HepG2 (cell line): ENCODE measurements around the gene FXR2. TPM values are rescaled to one million over a fixed set of nuclear protein-coding genes. Genes with fewer than 3 reads are reported as not detected.
A peak's percentile ranks its signal among the peaks of the same experiment; 100 is the strongest.

Experiments used
- ATRX ChIP-seq: sonication (generic); formaldehyde crosslinking; IDR thresholded peaks from 2 replicates; pipeline ENCODE4 v1.4.0; 2020; ENCODE audit warnings: missing genetic modification reagents, borderline replicate concordance
- CENPBD1 ChIP-seq: sonication (generic); formaldehyde crosslinking; IDR thresholded peaks from 2 replicates; pipeline ENCODE4 v1.8.0; 2022; ENCODE audit warnings: missing genetic modification reagents, low read depth, mild to moderate bottlenecking, borderline replicate concordance
- EEA1 ChIP-seq: sonication (generic); formaldehyde crosslinking; IDR thresholded peaks from 2 replicates; pipeline ENCODE4 v1.5.1; 2020; ENCODE audit warnings: mild to moderate bottlenecking, missing genetic modification reagents, borderline replicate concordance
- GTF3A ChIP-seq: sonication (generic); formaldehyde crosslinking; conservative IDR thresholded peaks from 2 replicates; pipeline ENCODE4 v1.4.0; 2020; ENCODE audit warnings: mild to moderate bottlenecking, missing genetic modification reagents
- HOXD1 ChIP-seq: sonication (generic); formaldehyde crosslinking; IDR thresholded peaks from 2 replicates; pipeline ENCODE4 v1.5.0; 2020; ENCODE audit warnings: missing genetic modification reagents
- IRF9 ChIP-seq: sonication (generic); formaldehyde crosslinking; IDR thresholded peaks from 2 replicates; pipeline ENCODE4 v1.8.0; 2022; ENCODE audit warnings: missing genetic modification reagents, mild to moderate bottlenecking, borderline replicate concordance
- KDM2A ChIP-seq: sonication (generic); formaldehyde crosslinking; IDR thresholded peaks from 2 replicates; pipeline ENCODE4 v1.4.0; 2020; ENCODE audit warnings: low read depth, missing genetic modification reagents, borderline replicate concordance
- MTF2 ChIP-seq: sonication (generic); formaldehyde crosslinking; IDR thresholded peaks from 2 replicates; pipeline ENCODE4 v1.5.0; 2020; ENCODE audit warnings: missing genetic modification reagents, borderline replicate concordance
- NFYB ChIP-seq: sonication (generic); formaldehyde crosslinking; IDR thresholded peaks from 2 replicates; pipeline ENCODE4 v1.4.0; 2020; ENCODE audit warnings: missing genetic modification reagents
- PLSCR1 ChIP-seq: sonication (generic); formaldehyde crosslinking; IDR thresholded peaks from 2 replicates; pipeline ENCODE4 v1.5.0; 2020; ENCODE audit warnings: missing genetic modification reagents, mild to moderate bottlenecking, borderline replicate concordance
- RBFOX2 ChIP-seq: fragments of 200-400 bp; formaldehyde crosslinking; IDR thresholded peaks from 2 replicates; pipeline ENCODE4 v1.6.1; 2017; ENCODE audit warnings: low read depth, mild to moderate bottlenecking, low read length
- REST ChIP-seq, 2 experiments: IDR thresholded peaks; 2 replicates each; pipeline ENCODE4 v1.6.1; 2011 to 2012; ENCODE audit warnings: low read length in 2 of 2, borderline replicate concordance in 1 of 2, low read depth in 1 of 2, mild to moderate bottlenecking in 1 of 2, moderate library complexity in 1 of 2
- SALL2 ChIP-seq: sonication (generic); formaldehyde crosslinking; IDR thresholded peaks from 2 replicates; pipeline ENCODE4 v1.8.1; 2023; ENCODE audit warnings: mild to moderate bottlenecking, missing genetic modification reagents, inconsistent platforms
- TBL1XR1 ChIP-seq: fragments of 150-350 bp; IDR thresholded peaks from 2 replicates; pipeline ENCODE4 v1.6.1; 2014; ENCODE audit warnings: borderline replicate concordance, low read length; ENCODE audit not compliant: partially characterized antibody
- ZKSCAN8 ChIP-seq: IDR thresholded peaks from 2 replicates; pipeline ENCODE4 v1.6.1; 2016; ENCODE audit warnings: borderline replicate concordance, missing genetic modification reagents, missing compliant biosample characterization
- ZNF124 ChIP-seq: sonication (generic); formaldehyde crosslinking; IDR thresholded peaks from 2 replicates; pipeline ENCODE4 v1.4.0; 2020; ENCODE audit warnings: missing genetic modification reagents
- ZNF547 ChIP-seq: sonication (generic); formaldehyde crosslinking; IDR thresholded peaks from 2 replicates; pipeline ENCODE4 v1.5.1; 2020; ENCODE audit warnings: mild to moderate bottlenecking, missing genetic modification reagents
- ZNF639 ChIP-seq: conservative IDR thresholded peaks from 2 replicates; pipeline ENCODE4 v1.6.1; 2018; ENCODE audit warnings: missing genetic modification reagents
- ZNF724P ChIP-seq: sonication (generic); formaldehyde crosslinking; IDR thresholded peaks from 2 replicates; pipeline ENCODE4 v1.8.0; 2022; ENCODE audit warnings: missing genetic modification reagents, borderline replicate concordance
- ZSCAN22 ChIP-seq: sonication (generic); formaldehyde crosslinking; IDR thresholded peaks from 2 replicates; pipeline ENCODE4 v1.4.0; 2020; ENCODE audit warnings: mild to moderate bottlenecking, missing genetic modification reagents
- polyA plus RNA-seq, 8 experiments: library from polyadenylated mRNA; depleted of rRNA in 3 of 8; stranded (reverse) in 7 of 8; unstranded in 1 of 8; fragments of >200 nt; fragmentation: Illumina TruSeq in 4 of 8; extraction: Trizol in 4 of 8; gene quantifications; 2 replicates each; pipeline versions ENCODE4 v1.2.1 to v1.2.3, GENCODE V29; 2011 to 2016; ENCODE audit warnings: low read depth in 4 of 8, missing spikeins in 1 of 8, mixed read lengths in 1 of 8; ENCODE audit not compliant: insufficient read depth in 1 of 8
- total RNA-seq, 5 experiments: library from RNA; depleted of rRNA; stranded (reverse); fragments of >200 nt; fragmentation: Illumina TruSeq; extraction: Trizol; gene quantifications; 2 replicates each; pipeline ENCODE4 v1.2.3, GENCODE V29; 2016; ENCODE audit warnings: low read depth in 1 of 5

Gene FXR2
- total and polyA plus RNA-seq, 2 of the 13 experiments (the other 11 are each of a cell fraction or from before 2014, with no cell fraction given), result 20.9 to 24.4 TPM

GRCh38 chr17:7627250-7628121 is 12.8 kb upstream of the FXR2 start, which contains the start of gene SAT2 (continued):
- TF ChIP-seq ZNF639 (CRISPR knock-in tag) (no peak), RBFOX2 (peak; percentile 82), TBL1XR1 (peak; percentile 68), KDM2A (peak; percentile 78; the same call in 1 of the 2 replicates), IRF9 (CRISPR knock-in tag) (no peak), CENPBD1 (CRISPR knock-in tag) (no peak), HOXD1 (peak; percentile 66; the same call in 1 of the 2 replicates), ZSCAN22 (CRISPR knock-in tag) (no peak), GTF3A (CRISPR knock-in tag) (no peak), SALL2 (CRISPR knock-in tag) (no peak; the same call in 1 of the 2 replicates), ZKSCAN8 (CRISPR knock-in tag) (no peak), ATRX (CRISPR knock-in tag) (no peak), ZNF547 (CRISPR knock-in tag) (peak; percentile 67), REST (IDR thresholded peaks at IDR 0.05; ENCODE audit: borderline replicate concordance in 1 of 2, low read depth in 1 of 2, low read length in 2 of 2) (peak in 1 of 2 experiments; percentile 33; a peak in 1 of 4 replicates), EEA1 (CRISPR knock-in tag) (peak; percentile 30; the same call in 1 of the 2 replicates), MTF2 (no peak), NFYB (CRISPR knock-in tag) (peak; percentile 72), ZNF124 (CRISPR knock-in tag) (no peak), PLSCR1 (no peak), ZNF724P (CRISPR knock-in tag) (no peak)
